Tibial nerve (tissue), 4 donors: ENCODE data around the gene OTOG. TPM values are rescaled to one million over a fixed set of nuclear protein-coding genes. Genes with fewer than 3 reads are reported as not detected.

Experiments
- DNase-seq, 2 donors: peaks; one replicate each; pipeline ENCODE4 v3.0.0-alpha.2; 2019; ENCODE audit warnings: low spot score in 2 of 2
- H3K27ac ChIP-seq, 4 donors: fragments of 200-600 bp; sonication (generic) in 3 of 4; one replicate each; pipeline ENCODE4 v1.5.1; 2017 to 2019; ENCODE audit warnings: mild to moderate bottlenecking in 1 of 4
- H3K27me3 ChIP-seq, 2 donors: fragments of 200-600 bp; sonication (generic) in 1 of 2; one replicate each; pipeline versions ENCODE4 v1.5.1 to v1.6.0; 2017 to 2019
- H3K36me3 ChIP-seq, 3 donors: fragments of 200-600 bp; sonication (generic); one replicate each; pipeline ENCODE4 v1.5.1; 2018 to 2019
- H3K4me1 ChIP-seq, 4 donors: fragments of 200-600 bp; sonication (generic) in 3 of 4; one replicate each; pipeline ENCODE4 v1.5.1; 2017 to 2019
- H3K4me3 ChIP-seq, 4 donors: fragments of 200-600 bp; sonication (generic) in 3 of 4; one replicate each; pipeline ENCODE4 v1.5.1; 2017 to 2019; ENCODE audit warnings: mild to moderate bottlenecking in 1 of 4, moderate library complexity in 1 of 4
- H3K9me3 ChIP-seq, 4 donors: fragments of 200-600 bp; sonication (generic) in 3 of 4; one replicate each; pipeline ENCODE4 v1.5.1; 2017 to 2019
- CTCF ChIP-seq, 5 experiments: fragments of 200-600 bp in 3 of 5; fragments of 450-650 bp in 2 of 5; sonication (generic) in 3 of 5; IDR thresholded peaks; one replicate each; pipeline ENCODE4 v1.5.1; 2016 to 2019; ENCODE audit warnings: antibody characterized with exemption in 5 of 5, mild to moderate bottlenecking in 3 of 5, moderate library complexity in 2 of 5
- EP300 ChIP-seq, 2 donors: sonication (generic); formaldehyde crosslinking; IDR thresholded peaks; one replicate each; pipeline ENCODE4 v1.6.1; 2017; ENCODE audit warnings: antibody characterized with exemption in 2 of 2, mild to moderate bottlenecking in 1 of 2
- POLR2A ChIP-seq, 2 donors: fragments of 450-650 bp; IDR thresholded peaks; one replicate each; pipeline ENCODE4 v1.6.1; 2017; ENCODE audit warnings: antibody characterized with exemption in 2 of 2, mild to moderate bottlenecking in 2 of 2, moderate library complexity in 2 of 2
- WGBS, 2 donors: methylation state at CpG; one replicate each; pipeline ENCODE4 v1.1.5; 2018; 5-methylcytosine and 5-hydroxymethylcytosine counted together
- total RNA-seq, 4 donors: library from RNA; depleted of rRNA; stranded (reverse); fragments of >200 nt; gene quantifications; one replicate each; pipeline ENCODE4 v1.1.0, GENCODE V29; 2016

Gene OTOG
- total RNA-seq, 4 donors from 2014 or later = not detected

DNA sequence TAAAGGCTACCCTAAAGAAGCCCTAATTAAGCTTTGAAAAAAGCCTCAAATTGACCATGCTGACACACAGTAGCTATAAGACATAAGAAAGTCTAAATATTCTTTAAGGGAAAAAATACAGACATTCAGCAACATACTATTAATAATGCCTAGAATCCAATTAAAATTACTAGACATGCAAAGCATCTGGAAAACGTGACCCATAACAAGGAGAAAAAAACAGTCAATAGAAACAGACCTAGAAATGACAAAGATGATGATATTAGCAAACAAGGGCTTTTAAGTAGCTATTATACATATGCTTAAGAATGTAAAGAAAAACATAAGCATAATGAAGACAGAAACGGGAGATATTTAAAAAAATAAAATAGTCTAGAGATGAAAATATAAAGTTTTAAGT is 108.6 kb downstream of the OTOG start:
- Histone ChIP-seq H3K4me1 (no peaks in the 10 kb centered on the region), H3K4me3 (no peak overlapping the region), H3K36me3 (no peaks in the 10 kb centered on the region), H3K27ac (no peak overlapping the region), H3K9me3 (peaks cover 0 to 15% (median 0%) of the 10 kb centered on the region in 4 donors), H3K27me3 (no peaks in the 10 kb centered on the region)
- 74 to 80% methylated on average over 2 of the region's 2 CpGs for WGBS, 2 donors
- TF ChIP-seq CTCF (IDR thresholded peaks at IDR 0.05) (no peak), POLR2A (IDR thresholded peaks at IDR 0.05) (no peak), EP300 (IDR thresholded peaks at IDR 0.05) (no peak)
- DNase-seq = no peak

DNA sequence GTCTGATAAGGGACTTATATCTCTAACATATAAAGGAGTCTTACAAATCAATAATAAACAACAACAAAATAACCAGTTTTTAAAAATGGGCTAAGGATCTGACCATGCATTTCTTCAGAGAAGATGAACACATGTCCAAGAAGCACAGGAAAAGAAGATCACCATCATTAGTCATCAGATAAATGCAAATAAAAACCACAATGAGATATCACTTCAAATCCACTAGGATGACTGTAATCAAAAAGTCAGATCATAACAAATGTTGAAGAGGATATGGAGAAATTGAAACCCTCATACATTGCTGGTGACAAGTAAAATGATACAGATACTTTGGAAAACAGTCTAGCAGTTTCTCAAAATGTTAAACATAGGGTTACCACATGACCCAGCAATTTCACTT is 111.2 kb downstream of the OTOG start:
- no peak overlapping the region for H3K27ac ChIP-seq
- TF ChIP-seq CTCF (IDR thresholded peaks at IDR 0.05) (no peak), POLR2A (IDR thresholded peaks at IDR 0.05) (no peak), EP300 (IDR thresholded peaks at IDR 0.05) (no peak)

GRCh38 chr11:17668166-17668565 is 121.1 kb downstream of the OTOG start:
- no peaks in the 10 kb centered on the region for H3K27me3 ChIP-seq
- H3K9me3 ChIP-seq = no peaks in the 10 kb centered on the region
- no peaks in the 10 kb centered on the region for H3K36me3 ChIP-seq
- H3K4me1 ChIP-seq = no peaks in the 10 kb centered on the region
- TF ChIP-seq EP300 (IDR thresholded peaks at IDR 0.05) (no peak), POLR2A (IDR thresholded peaks at IDR 0.05) (no peak), CTCF (IDR thresholded peaks at IDR 0.05) (no peak)
- no peak overlapping the region for H3K27ac ChIP-seq
- H3K4me3 ChIP-seq = no peak overlapping the region
- no peak for DNase-seq

More for the DNA sequence above, 111.2 kb downstream of the OTOG start:
- no peak for DNase-seq
- Histone ChIP-seq H3K36me3 (no peaks in the 10 kb centered on the region), H3K9me3 (peaks cover 0 to 15% (median 0%) of the 10 kb centered on the region in 4 donors), H3K4me1 (no peaks in the 10 kb centered on the region), H3K27me3 (no peaks in the 10 kb centered on the region), H3K4me3 (no peak overlapping the region)

- WGBS, 2 donors = 76 to 87% methylated on average over 7 of the region's 7 CpGs
- no peak overlapping the region for H3K27ac ChIP-seq
- no peak overlapping the region for H3K4me3 ChIP-seq
- H3K27me3 ChIP-seq = no peaks in the 10 kb centered on the region
- TF ChIP-seq POLR2A (IDR thresholded peaks at IDR 0.05) = no peak
- no peak for TF ChIP-seq CTCF (IDR thresholded peaks at IDR 0.05)
- TF ChIP-seq EP300 (IDR thresholded peaks at IDR 0.05) = no peak
- no peak for DNase-seq
- peaks cover 0 to 31% (median 0%) of the 10 kb centered on the region in 4 donors for H3K9me3 ChIP-seq
- no peaks in the 10 kb centered on the region for H3K36me3 ChIP-seq
- H3K4me1 ChIP-seq = no peaks in the 10 kb centered on the region
Measured at GRCh38 chr11:17672469-17672868, 125.4 kb downstream of the OTOG start.

DNA sequence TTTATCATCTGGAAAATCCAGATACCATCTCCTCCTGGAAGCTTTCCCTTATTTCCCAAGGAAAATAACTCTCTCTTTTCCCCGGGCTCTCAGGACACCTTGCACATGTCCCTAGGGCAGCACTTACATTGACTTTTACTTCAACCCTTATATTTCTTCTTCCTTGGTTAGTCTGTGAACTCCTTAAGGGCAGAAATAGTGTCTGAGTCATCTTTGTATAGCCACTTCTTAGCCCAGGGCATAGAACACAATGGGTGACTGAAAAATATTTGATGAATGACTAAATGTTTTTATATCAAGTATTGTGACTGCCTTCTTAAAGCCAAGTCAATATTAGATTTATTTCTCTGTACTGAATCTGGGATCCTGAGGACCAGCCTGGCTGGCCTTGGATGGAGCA is 126.9 kb downstream of the OTOG start:
- TF ChIP-seq POLR2A (IDR thresholded peaks at IDR 0.05) = no peak
- TF ChIP-seq EP300 (IDR thresholded peaks at IDR 0.05) = no peak
- TF ChIP-seq CTCF (IDR thresholded peaks at IDR 0.05) = no peak
- no peaks in the 10 kb centered on the region for H3K36me3 ChIP-seq

More for the DNA sequence above, 126.9 kb downstream of the OTOG start:
- Histone ChIP-seq H3K27me3 (no peaks in the 10 kb centered on the region), H3K4me3 (no peak overlapping the region), H3K4me1 (no peaks in the 10 kb centered on the region), H3K9me3 (peaks cover 0 to 41% (median 0%) of the 10 kb centered on the region in 4 donors), H3K27ac (no peak overlapping the region)
- 54 to 87% methylated on average over 1 of the region's 1 CpG for WGBS, 2 donors
- no peak for DNase-seq
